ENCODE results near the gene ACADL. TPM values are rescaled to one million over a fixed set of nuclear protein-coding genes. Genes with fewer than 3 reads are reported as not detected.

Gene ACADL
- 1 to 10 TPM; 2.8 to 3.4 (median 3.1) TPM for total RNA-seq
- 2.8 TPM for polyA plus RNA-seq
- long read RNA-seq, donor 1, partial matches to known transcripts = 1 of 4 reads
- long read RNA-seq, donor 1, other reads (novel, unspliced or antisense) = 0 of 4 reads
- long read RNA-seq, donor 2 = 0 reads
- long read RNA-seq, donor 3, transcript ACADL-201 (11 exons, 2,543 nt) = major isoform, 10 of 13 reads
- long read RNA-seq, donor 3, partial matches to known transcripts = 0 of 13 reads
- long read RNA-seq, donor 3, other reads (novel, unspliced or antisense) = 3 of 13 reads
- long read RNA-seq, donor 4 = 0 reads

DNA sequence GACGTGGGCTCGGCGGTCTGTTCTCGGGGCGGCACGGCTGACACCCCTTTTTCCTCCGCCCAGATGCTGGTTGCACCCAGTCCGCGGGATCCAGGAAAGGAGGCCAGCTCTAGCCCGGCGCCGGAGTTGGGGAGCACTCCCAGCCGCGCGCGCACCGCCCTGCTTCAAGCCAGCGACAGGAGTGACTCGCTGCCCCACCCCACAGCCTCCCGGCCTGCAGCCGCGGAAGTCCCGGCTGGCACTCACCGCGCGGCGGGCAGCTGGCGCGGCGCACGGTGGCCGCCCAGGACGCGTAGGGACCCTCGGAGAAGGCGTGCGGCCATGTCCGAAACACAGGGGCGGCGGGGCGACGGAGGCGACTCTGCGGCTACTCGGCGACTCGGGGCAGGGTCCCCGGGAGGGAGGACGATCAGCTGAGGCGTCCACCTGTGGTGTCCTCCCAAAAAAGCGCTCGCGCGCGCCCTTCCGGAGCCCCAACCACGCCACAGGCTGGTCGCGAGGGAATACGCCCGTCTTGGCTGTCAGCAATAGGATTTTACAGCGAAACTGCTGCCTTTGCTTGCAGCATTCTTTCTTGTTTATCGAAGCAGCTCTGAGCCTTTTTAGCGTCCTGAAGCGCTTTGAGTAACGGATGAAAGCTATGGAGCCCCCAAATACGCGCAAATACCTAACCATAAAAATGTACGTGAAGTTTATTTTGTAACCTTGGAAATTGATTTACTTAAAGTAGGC, at the start of gene ACADL:
Gene ACADL, minus strand, starts transcription at position 507 of the 732 bp plus-strand sequence. Its CDS starts 184 bp downstream, at position 323.
- Histone ChIP-seq H3K4me1 (ENCODE audit: control insufficient read depth, insufficient read depth, low read length) (no peaks in the 10 kb centered on the region), H3K27ac (ENCODE audit: low read length) (peak within 1 kb of the TSS; percentile 29), H3K9me3 (ENCODE audit: control insufficient read depth, low read length) (no peaks in the 10 kb centered on the region), H3K27me3 (ENCODE audit: control insufficient read depth, insufficient read depth) (no peaks in the 10 kb centered on the region), H3K4me3 (ENCODE audit: low read length) (peak within 1 kb of the TSS; percentile 61)
- ATAC-seq (peak; percentile 95), DNase-seq (peak; percentile 67 to 90 (median 82))
- WGBS = under 1% methylated on average over 69 of the region's 69 CpGs
- intact Hi-C loops (cut with DNase I) = no loop called here

DNA sequence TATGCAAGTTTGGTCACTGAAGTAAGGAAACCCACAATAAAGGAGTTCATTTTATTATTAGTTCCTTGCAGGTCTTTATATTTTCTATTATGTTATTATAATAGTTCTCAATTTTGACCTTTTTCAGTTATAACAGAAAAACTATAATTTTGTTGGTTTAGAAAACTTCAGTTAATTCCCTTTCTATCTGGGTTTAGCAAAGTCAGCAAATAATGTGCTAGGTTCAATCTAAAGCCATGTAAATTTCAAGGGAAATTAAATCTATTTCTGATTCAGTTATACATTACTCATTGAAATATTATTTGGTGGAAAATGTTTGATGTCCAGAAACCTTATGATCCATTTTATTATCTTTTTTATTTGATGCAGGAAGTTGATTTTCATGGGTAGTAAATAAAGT, 46.1 kb upstream of the ACADL start:
- no peak for DNase-seq
- Histone ChIP-seq H3K27ac (ENCODE audit: low read length) (no peak overlapping the region), H3K9me3 (ENCODE audit: control insufficient read depth, low read length) (no peaks in the 10 kb centered on the region), H3K4me1 (ENCODE audit: control insufficient read depth, insufficient read depth, low read length) (no peaks in the 10 kb centered on the region), H3K27me3 (ENCODE audit: control insufficient read depth, insufficient read depth) (no peaks in the 10 kb centered on the region), H3K4me3 (ENCODE audit: low read length) (no peak overlapping the region)
- no peak for ATAC-seq
- intact Hi-C loops (cut with DNase I) = no loop called here

DNA sequence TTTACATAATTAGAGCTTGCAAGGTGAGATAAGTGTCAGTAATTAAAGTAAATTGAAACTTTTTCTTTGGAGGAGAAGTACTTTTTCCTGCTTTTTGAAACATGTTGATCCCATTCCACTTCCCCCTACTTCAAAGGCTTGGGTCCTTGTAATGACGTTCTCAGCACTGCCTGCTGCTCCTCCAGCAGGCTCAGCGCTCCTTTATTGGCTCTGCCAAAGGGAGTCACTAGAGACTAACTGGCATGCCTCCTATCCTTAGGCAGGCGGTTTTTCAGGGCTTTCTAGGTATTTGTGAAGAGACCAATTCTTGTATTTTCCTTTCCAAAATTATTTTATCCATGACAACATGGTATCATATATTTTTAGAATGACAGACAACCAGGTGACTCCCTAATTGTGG, 43.9 kb upstream of the ACADL start:
- Histone ChIP-seq H3K4me3 (ENCODE audit: low read length) (no peak overlapping the region), H3K27me3 (ENCODE audit: control insufficient read depth, insufficient read depth) (no peaks in the 10 kb centered on the region), H3K9me3 (ENCODE audit: control insufficient read depth, low read length) (no peaks in the 10 kb centered on the region), H3K27ac (ENCODE audit: low read length) (no peak overlapping the region), H3K4me1 (ENCODE audit: control insufficient read depth, insufficient read depth, low read length) (no peaks in the 10 kb centered on the region)
- DNase-seq = no peak
- intact Hi-C loops (cut with DNase I) = no loop called here
- 39% methylated on average over 3 of the region's 3 CpGs for WGBS
- no peak for ATAC-seq

DNA sequence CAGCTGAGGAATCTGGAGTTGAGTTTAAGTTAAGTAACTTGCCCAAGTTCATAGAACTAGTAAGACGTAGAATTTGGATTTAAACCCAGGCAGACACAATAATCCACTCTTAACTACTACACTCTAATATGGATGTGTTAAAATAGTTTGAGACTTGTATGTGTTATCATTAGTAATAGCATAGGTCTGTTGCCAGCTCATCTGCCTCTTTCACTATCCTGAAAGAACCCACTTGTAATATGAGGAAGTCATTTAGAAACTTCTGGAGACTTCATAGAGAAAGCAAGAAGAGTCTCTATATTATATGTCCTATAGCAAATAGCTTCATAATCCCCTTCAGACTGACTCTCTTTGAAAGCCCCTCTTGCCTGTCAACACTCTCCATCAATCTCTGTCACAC, 43.0 kb upstream of the ACADL start:
- no peak for DNase-seq
- H3K27me3 ChIP-seq (ENCODE audit: control insufficient read depth, insufficient read depth) = no peaks in the 10 kb centered on the region
- WGBS = 85% methylated on average over 1 of the region's 1 CpG
- ATAC-seq = no peak
- H3K4me1 ChIP-seq (ENCODE audit: control insufficient read depth, insufficient read depth, low read length) = no peaks in the 10 kb centered on the region
- intact Hi-C loops (cut with DNase I) = no loop called here
- H3K27ac ChIP-seq (ENCODE audit: low read length) = no peak overlapping the region
- H3K4me3 ChIP-seq (ENCODE audit: low read length) = no peak overlapping the region
- no peaks in the 10 kb centered on the region for H3K9me3 ChIP-seq (ENCODE audit: control insufficient read depth, low read length)

DNA sequence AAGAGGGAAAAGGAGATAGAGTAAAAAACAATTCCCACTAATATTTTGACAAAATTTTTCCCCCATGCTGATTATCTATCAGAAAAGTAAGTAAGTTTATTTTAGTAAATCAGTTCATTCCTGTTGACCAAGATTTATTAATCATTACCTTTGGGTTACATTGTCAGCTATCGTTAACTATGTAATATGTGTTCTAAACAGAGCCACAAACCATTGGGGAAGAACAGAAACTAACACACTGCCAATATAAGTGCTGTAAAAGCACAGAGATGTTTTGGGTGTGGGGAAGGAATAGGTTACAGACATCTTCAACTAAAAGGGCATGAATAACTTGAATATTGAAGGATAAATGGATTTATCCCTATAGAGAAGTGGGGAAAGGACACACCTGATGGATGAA, 42.5 kb upstream of the ACADL start:
- intact Hi-C loops (cut with DNase I) = no loop called here
- ATAC-seq = no peak
- Histone ChIP-seq H3K4me3 (ENCODE audit: low read length) (no peak overlapping the region), H3K27me3 (ENCODE audit: control insufficient read depth, insufficient read depth) (no peaks in the 10 kb centered on the region), H3K27ac (ENCODE audit: low read length) (no peak overlapping the region), H3K4me1 (ENCODE audit: control insufficient read depth, insufficient read depth, low read length) (no peaks in the 10 kb centered on the region), H3K9me3 (ENCODE audit: control insufficient read depth, low read length) (no peaks in the 10 kb centered on the region)
- 87% methylated on average over 1 of the region's 1 CpG for WGBS
- DNase-seq = no peak

DNA sequence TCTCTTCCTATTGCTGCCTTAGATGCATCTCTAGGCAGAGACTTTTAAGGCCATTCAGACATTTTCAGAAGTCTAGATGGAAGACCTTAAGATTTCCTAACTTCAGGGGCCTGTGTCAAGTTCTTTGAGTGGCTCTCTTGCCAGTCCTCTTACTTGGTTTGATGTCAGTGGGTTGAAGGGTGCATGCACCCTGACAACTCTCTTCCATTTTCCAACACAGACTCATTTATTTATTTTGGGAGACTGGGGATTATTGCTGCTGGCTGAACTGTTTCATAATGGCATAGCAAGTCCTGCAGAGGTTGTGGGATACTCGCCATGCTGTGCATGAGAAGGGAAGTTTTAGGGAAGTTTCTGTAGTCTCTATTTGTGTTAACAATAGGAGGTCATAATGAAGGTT, 39.0 kb upstream of the ACADL start:
- Histone ChIP-seq H3K27me3 (ENCODE audit: control insufficient read depth, insufficient read depth) (no peaks in the 10 kb centered on the region), H3K9me3 (ENCODE audit: control insufficient read depth, low read length) (no peaks in the 10 kb centered on the region), H3K4me1 (ENCODE audit: control insufficient read depth, insufficient read depth, low read length) (no peaks in the 10 kb centered on the region), H3K4me3 (ENCODE audit: low read length) (no peak overlapping the region), H3K27ac (ENCODE audit: low read length) (no peak overlapping the region)
- ATAC-seq (no peak), DNase-seq (no peak)
- intact Hi-C loops (cut with DNase I) = no loop called here
- 70% methylated on average over 1 of the region's 1 CpG for whole genome bisulfite sequencing

DNA sequence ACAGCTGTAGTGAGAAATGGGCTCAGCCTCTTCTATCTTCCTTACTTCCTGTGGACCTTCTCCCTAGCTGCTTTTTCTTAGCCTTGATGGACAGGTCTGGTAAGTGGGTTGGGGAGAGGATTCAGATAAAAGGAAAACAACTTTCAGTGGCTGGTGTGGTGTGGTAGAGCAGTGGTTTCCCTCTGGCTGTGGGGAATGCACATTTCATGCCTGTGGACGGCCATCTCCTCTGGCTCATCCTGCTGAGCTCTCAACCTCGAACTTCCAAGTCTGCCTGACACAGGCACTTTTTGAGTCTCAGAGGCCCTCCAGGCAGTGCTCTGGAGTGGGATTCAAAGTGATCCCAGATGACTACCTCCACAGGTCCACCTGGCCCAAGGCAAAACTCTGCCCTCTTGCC, 38.6 kb upstream of the ACADL start:
- Histone ChIP-seq H3K27ac (ENCODE audit: low read length) (no peak overlapping the region), H3K4me3 (ENCODE audit: low read length) (no peak overlapping the region), H3K9me3 (ENCODE audit: control insufficient read depth, low read length) (no peaks in the 10 kb centered on the region), H3K4me1 (ENCODE audit: control insufficient read depth, insufficient read depth, low read length) (no peaks in the 10 kb centered on the region), H3K27me3 (ENCODE audit: control insufficient read depth, insufficient read depth) (no peaks in the 10 kb centered on the region)
- 76% methylated on average over 2 of the region's 2 CpGs for WGBS
- intact Hi-C loops (cut with DNase I) = no loop called here
- DNase-seq = no peak
- ATAC-seq = no peak

DNA sequence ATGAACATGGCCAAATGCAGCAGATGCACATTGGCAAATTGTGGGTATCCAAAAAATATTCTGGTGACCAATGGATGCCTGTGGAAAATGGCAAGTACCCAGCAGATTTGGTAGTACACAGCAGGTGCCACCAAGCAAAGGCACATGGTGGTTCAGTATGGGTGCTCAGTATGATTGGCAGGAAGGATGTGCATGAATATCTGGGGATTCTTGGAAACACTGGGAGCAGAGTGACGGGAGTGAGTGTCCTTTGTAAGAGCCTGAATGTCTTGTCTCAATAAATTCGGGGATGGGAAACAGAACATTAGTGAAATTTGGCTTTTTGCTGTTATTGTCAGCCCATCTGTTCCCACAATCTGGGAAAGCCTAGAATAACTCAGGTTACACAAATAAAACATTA, 36.8 kb upstream of the ACADL start:
- WGBS = 73% methylated on average over 2 of the region's 2 CpGs
- intact Hi-C loops (cut with DNase I) = no loop called here

DNA sequence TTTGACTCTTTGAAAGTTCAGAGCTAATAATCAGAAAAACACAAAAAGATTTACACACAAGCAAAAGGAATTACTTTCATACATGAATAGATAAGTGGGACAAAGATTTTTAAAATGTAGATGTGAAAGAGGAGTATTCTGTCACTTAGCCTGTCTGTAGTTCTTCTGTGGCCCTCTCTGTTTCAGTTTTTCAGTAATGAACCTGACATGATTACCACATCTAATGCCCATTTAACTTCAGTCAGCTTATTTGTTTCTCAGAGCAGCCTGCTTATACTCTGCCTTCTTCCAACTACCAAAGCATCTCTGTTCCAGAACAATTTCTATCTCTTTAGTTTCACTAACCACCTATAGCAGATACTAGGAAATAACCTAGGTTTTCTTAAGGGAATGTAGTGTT, 34.4 kb upstream of the ACADL start:
- ATAC-seq = no peak
- H3K27ac ChIP-seq (ENCODE audit: low read length) = no peak overlapping the region
- intact Hi-C loops (cut with DNase I) = loop anchor here in 1 of 4 donors (10.0 kb wide), 1 partner anchor 135 kb away; no protein-coding TSS in a partner anchor
- no peaks in the 10 kb centered on the region for H3K9me3 ChIP-seq (ENCODE audit: control insufficient read depth, low read length)
- no peak for DNase-seq
- H3K4me1 ChIP-seq (ENCODE audit: control insufficient read depth, insufficient read depth, low read length) = no peaks in the 10 kb centered on the region
- no peaks in the 10 kb centered on the region for H3K27me3 ChIP-seq (ENCODE audit: control insufficient read depth, insufficient read depth)
- no peak overlapping the region for H3K4me3 ChIP-seq (ENCODE audit: low read length)

More for the DNA sequence above, 36.8 kb upstream of the ACADL start:
- H3K9me3 ChIP-seq (ENCODE audit: control insufficient read depth, low read length) = no peaks in the 10 kb centered on the region
- DNase-seq (no peak), ATAC-seq (no peak)
- no peaks in the 10 kb centered on the region for H3K4me1 ChIP-seq (ENCODE audit: control insufficient read depth, insufficient read depth, low read length)
- no peak overlapping the region for H3K27ac ChIP-seq (ENCODE audit: low read length)
- no peaks in the 10 kb centered on the region for H3K27me3 ChIP-seq (ENCODE audit: control insufficient read depth, insufficient read depth)
- no peak overlapping the region for H3K4me3 ChIP-seq (ENCODE audit: low read length)

DNA sequence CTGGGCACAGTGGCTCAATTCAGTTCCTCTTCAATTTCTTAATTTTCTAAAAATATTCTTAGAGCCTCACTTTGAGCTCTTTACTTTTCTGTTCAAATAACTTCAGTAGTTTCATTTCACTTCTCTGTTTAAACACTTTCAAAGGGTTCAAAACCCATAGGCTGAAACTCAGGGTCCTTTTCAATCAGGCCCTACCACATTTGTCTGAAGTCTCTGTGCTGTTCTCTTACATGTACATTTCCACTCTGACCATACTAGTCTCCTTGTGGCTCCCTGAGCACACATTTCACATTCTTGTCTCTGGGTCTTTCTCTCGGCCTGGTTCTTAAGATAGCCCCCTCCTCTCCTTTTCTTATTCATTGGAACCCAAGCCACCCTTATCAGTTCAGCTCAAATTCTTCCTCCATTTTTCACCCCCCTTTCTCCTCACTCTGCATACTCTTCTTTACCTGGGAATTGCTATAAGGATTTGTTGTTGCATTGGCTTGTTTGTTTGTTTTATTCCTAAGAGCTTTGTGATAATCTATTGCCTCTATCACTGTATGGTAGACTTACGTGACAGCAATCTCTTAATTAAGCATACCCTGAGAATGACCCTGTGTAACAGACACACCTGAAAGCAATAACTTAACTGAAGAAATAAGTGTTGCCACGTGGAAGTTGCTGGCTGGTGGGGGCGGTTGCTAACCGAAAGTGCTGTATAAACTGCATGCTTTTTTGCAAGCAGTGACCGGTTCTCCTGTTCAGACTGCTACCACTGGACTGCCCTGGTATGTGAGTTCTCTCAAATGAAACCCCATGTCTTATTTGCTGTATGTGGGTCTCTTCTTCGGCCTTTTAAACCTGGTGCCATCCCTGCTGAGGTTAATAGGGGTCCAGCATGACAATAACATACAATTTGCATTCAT, 27.7 kb upstream of the ACADL start:
- 79% methylated on average over 7 of the region's 7 CpGs for WGBS
- no peak overlapping the region for H3K27ac ChIP-seq (ENCODE audit: low read length)
- DNase-seq (no peak), ATAC-seq (no peak)
- intact Hi-C loops (cut with DNase I) = loop anchor here in 2 of 4 donors (5.0 to 10.0 kb wide), 2 partner anchors 142 to 144 kb away; no protein-coding TSS in a partner anchor
- no peak overlapping the region for H3K4me3 ChIP-seq (ENCODE audit: low read length)
- no peaks in the 10 kb centered on the region for H3K9me3 ChIP-seq (ENCODE audit: control insufficient read depth, low read length)
- H3K4me1 ChIP-seq (ENCODE audit: control insufficient read depth, insufficient read depth, low read length) = no peaks in the 10 kb centered on the region
- no peaks in the 10 kb centered on the region for H3K27me3 ChIP-seq (ENCODE audit: control insufficient read depth, insufficient read depth)

DNA sequence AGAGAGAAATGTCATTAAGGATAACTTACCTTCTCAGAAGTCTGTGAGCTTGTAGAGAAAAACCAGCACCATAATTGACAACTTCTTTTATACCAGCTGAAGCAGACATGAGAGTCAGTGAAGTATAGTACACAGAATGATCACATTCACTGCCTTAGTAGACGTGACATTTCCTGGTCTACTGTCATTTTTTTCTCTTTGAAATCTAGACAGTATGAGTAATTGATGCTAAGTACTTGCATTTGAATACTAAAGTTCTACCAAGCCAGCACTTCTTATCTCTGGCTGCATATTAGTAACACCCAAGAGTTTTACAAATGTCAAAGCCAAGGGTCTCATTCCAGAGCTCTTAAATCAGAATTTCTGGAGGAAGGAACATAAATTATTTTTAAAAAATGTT, 25.4 kb upstream of the ACADL start:
- 10% methylated on average over 1 of the region's 1 CpG for WGBS
- DNase-seq (no peak), ATAC-seq (no peak)
- intact Hi-C loops (cut with DNase I) = loop anchor here in 3 of 4 donors (2.0 to 10.0 kb wide), 3 partner anchors 144 to 148 kb away; no protein-coding TSS in a partner anchor
- Histone ChIP-seq H3K27me3 (ENCODE audit: control insufficient read depth, insufficient read depth) (no peaks in the 10 kb centered on the region), H3K4me3 (ENCODE audit: low read length) (no peak overlapping the region), H3K4me1 (ENCODE audit: control insufficient read depth, insufficient read depth, low read length) (no peaks in the 10 kb centered on the region), H3K9me3 (ENCODE audit: control insufficient read depth, low read length) (no peaks in the 10 kb centered on the region), H3K27ac (ENCODE audit: low read length) (no peak overlapping the region)
